Activated CD8-positive, alpha-beta memory T cell treated with anti-CD3 and anti-CD28 coated beads, Interleukin-2, amount 10 ng/mL, durations not matched to agents 7 days and 5 days (primary cell): Measurements from ENCODE around the gene ZNF410. TPM values are rescaled to one million over a fixed set of nuclear protein-coding genes. Genes with fewer than 3 reads are reported as not detected.
"Not testable (repeated sequence)": the region's sequence is repeated elsewhere in the genome, so short reads cannot be mapped to it uniquely, and the experiment has no call there.

Experiments
- ATAC-seq: fragments of 150-1000 bp; cut with Tn5 transposase; one replicate; pipeline ENCODE4 v1.10.0; 2021; ENCODE audit warnings: moderate library complexity
- CTCF ChIA-PET: fragments of 350-600 bp; sonication (Branson Sonifier 250); formaldehyde crosslinking; loops from one replicate; lab custom pipeline; 2021; ENCODE audit warnings: antibody characterized with exemption; lab: Charles Lee
- DNase-seq: peaks from one replicate; pipeline ENCODE4 v3.0.0-alpha.2; 2020
- H3K27ac Mint-ChIP-seq: one replicate; pipeline ENCODE4 v1.8.0; 2021; ENCODE audit warnings: mild to moderate bottlenecking, mixed read lengths
- H3K27me3 Mint-ChIP-seq: one replicate; pipeline ENCODE4 v1.8.0; 2021; ENCODE audit warnings: mixed read lengths
- H3K36me3 Mint-ChIP-seq: one replicate; pipeline ENCODE4 v1.8.0; 2021; ENCODE audit warnings: mild to moderate bottlenecking, mixed read lengths
- H3K4me1 Mint-ChIP-seq: one replicate; pipeline ENCODE4 v1.8.0; 2021; ENCODE audit warnings: mixed read lengths
- H3K4me3 Mint-ChIP-seq: one replicate; pipeline ENCODE4 v1.8.0; 2021; ENCODE audit warnings: mild to moderate bottlenecking, moderate library complexity, mixed read lengths
- H3K9me3 Mint-ChIP-seq: one replicate; pipeline ENCODE4 v1.8.0; 2022; ENCODE audit warnings: low read depth, mixed read lengths
- total RNA-seq, 2 experiments: library from RNA; stranded (reverse); gene quantifications; one replicate each; pipeline ENCODE4 v1.2.3, GENCODE V29; 2021

Gene ZNF410
- total RNA-seq, 2 experiments from 2014 or later = 55.1 to 58.1 TPM

DNA sequence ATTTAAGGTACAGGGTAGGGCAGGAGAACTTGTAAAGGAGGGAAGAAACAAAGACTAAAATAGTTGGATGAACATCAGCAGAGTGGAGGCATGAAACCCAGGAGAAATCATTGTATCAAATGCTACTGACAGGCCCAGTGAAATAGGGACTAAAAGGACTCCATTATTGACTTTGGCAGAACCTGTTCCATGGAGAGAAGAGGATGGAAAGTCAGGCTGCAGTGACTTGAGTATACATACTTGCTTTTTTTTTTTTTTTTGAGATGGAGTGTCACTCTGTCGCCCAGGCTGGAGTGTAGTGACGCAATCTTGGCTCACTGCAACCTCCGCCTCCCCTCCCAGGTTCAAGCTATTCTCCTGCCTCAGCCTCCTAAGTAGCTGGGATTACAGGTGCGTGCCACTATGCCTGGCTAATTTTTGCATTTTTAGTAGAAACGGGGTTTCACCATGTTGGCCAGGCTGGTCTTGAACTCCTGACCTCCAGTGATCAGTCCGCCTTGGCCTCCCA, 7.6 kb downstream of the ZNF410 start:
- DNase-seq, H3K4me3 Mint-ChIP-seq, ATAC-seq, H3K27me3 Mint-ChIP-seq, CTCF ChIA-PET, H3K27ac Mint-ChIP-seq, H3K9me3 Mint-ChIP-seq: not testable (repeated sequence)
- Mint-ChIP-seq H3K36me3 (peaks cover 40% of the 10 kb centered on the region), H3K4me1 (peaks cover 17% of the 10 kb centered on the region)

DNA sequence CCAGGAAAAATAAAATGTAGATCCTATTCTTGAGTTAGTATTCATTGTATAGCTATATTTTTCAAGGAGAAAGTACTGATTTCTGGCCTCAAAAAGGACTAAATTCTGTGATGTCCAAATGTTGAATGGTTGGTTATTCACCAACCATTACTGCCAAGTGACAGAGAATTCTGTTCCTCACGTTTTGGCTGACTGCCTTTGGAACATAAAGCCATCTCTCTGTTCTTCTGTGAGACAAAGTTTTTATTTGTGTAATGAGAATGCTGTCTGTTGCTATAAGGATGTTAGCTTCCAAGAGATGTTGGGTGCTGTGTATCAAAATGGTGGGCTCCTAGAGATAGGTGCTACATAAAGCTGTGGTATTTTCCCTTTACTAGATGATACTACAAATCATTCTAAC, 9.3 kb downstream of the ZNF410 start:
- no peaks in the 10 kb centered on the region for H3K9me3 Mint-ChIP-seq
- no peak overlapping the region for H3K27ac Mint-ChIP-seq
- no peaks in the 10 kb centered on the region for H3K27me3 Mint-ChIP-seq
- no peak for DNase-seq
- ATAC-seq = no peak
- no peak overlapping the region for H3K4me3 Mint-ChIP-seq
- H3K4me1 Mint-ChIP-seq = peaks cover 8% of the 10 kb centered on the region
- peaks cover 43% of the 10 kb centered on the region for H3K36me3 Mint-ChIP-seq
- CTCF ChIA-PET = no interaction called here

DNA sequence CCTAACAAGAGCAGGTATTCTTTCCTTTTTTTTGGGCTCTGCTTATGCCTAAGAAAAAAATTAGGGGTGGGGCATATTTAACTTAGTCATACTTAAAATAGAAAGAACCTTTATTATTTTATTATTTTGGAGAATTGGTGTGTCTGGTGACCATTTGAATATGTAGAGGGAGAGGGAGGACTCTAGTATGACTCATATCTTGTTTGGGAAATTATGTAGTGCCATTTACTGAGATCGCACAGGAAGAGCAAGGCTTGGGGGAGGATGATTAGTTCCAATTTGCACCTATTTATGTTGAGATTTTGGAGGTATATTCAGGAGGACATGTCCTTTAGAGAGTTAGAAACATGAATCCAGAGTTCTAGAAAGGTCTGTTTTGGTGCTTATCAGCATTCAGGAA, 9.9 kb downstream of the ZNF410 start:
- DNase-seq = no peak
- Mint-ChIP-seq H3K4me1 (peaks cover 6% of the 10 kb centered on the region), H3K36me3 (peaks cover 42% of the 10 kb centered on the region), H3K9me3 (no peaks in the 10 kb centered on the region), H3K27ac (peak overlapping the region; percentile 6), H3K4me3 (no peak overlapping the region), H3K27me3 (no peaks in the 10 kb centered on the region)
- no peak for ATAC-seq
- CTCF ChIA-PET = interaction anchor here (0.9 kb wide), 1 partner anchor 30 kb away, joined by 3 read pairs; no protein-coding TSS in a partner anchor

- H3K4me3 Mint-ChIP-seq = no peak overlapping the region
- CTCF ChIA-PET = no interaction called here
- ATAC-seq = no peak
- no peak overlapping the region for H3K27ac Mint-ChIP-seq
- DNase-seq = no peak
- no peaks in the 10 kb centered on the region for H3K27me3 Mint-ChIP-seq
- no peaks in the 10 kb centered on the region for H3K4me1 Mint-ChIP-seq
- H3K36me3 Mint-ChIP-seq = peaks cover 37% of the 10 kb centered on the region
- no peaks in the 10 kb centered on the region for H3K9me3 Mint-ChIP-seq
These were observed 16.4 kb downstream of the ZNF410 start for GRCh38 chr14:73903028-73903427.

DNA sequence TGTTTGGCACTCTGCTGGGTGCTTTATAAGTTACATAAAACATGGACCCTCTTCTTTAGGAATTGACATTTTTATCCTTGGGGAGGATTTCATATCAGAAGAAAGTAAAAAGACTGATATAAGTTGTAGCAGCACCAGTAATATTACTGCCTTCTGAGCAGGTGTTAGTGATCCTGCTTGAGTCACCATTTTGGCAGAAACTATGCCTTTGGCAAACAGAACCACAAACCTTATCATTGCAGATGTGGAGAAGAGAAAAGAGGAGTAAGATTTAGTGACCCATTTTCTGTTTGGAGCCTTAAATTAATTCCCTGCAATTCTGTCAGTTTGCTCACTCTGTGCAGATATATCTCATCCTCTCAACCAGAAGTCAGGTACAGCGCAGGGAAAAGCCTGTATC, 23.0 kb downstream of the ZNF410 start:
- no peak for DNase-seq
- ATAC-seq = no peak
- peak overlapping the region; percentile 8 for H3K27ac Mint-ChIP-seq
- H3K27me3 Mint-ChIP-seq = no peaks in the 10 kb centered on the region
- no peaks in the 10 kb centered on the region for H3K9me3 Mint-ChIP-seq
- peaks cover 67% of the 10 kb centered on the region for H3K36me3 Mint-ChIP-seq
- H3K4me3 Mint-ChIP-seq = no peak overlapping the region
- CTCF ChIA-PET = no interaction called here
- peaks cover 4% of the 10 kb centered on the region for H3K4me1 Mint-ChIP-seq

- peaks cover 61% of the 10 kb centered on the region for H3K36me3 Mint-ChIP-seq
- H3K27ac Mint-ChIP-seq = no peak overlapping the region
- H3K4me1 Mint-ChIP-seq = peaks cover 6% of the 10 kb centered on the region
- no peak for ATAC-seq
- DNase-seq = no peak
- CTCF ChIA-PET = interaction anchor here (0.9 kb wide), 1 partner anchor 57 kb away, joined by 3 read pairs; no protein-coding TSS in a partner anchor
- H3K27me3 Mint-ChIP-seq = no peaks in the 10 kb centered on the region
- no peak overlapping the region for H3K4me3 Mint-ChIP-seq
- no peaks in the 10 kb centered on the region for H3K9me3 Mint-ChIP-seq
These were observed 26.6 kb downstream of the ZNF410 start for GRCh38 chr14:73913256-73913655.

DNA sequence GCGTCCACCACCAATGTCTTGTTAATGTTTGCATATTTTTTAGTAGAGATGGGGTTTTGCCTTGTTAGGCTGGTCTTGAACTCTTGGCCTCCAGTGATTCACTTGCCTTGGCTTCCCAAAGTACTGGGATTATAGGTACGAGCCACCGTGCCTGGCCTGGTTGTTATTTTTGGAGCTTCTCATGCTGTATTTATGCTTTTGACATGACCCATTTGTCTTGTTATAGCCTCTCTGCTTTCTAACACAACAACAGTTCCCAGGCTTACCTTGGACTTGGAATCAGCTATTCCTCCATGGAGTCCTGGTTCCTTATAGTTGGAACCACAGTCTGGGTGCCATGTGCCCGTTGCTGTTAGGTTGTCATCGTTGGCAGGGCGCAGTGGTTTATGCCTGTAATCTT, 29.7 kb downstream of the ZNF410 start:
- DNase-seq = no peak

GRCh38 chr14:73919457-73919856, 32.8 kb downstream of the ZNF410 start:
- H3K36me3 Mint-ChIP-seq = peaks cover 40% of the 10 kb centered on the region
- ATAC-seq, DNase-seq, H3K4me1 Mint-ChIP-seq, H3K9me3 Mint-ChIP-seq, H3K4me3 Mint-ChIP-seq, CTCF ChIA-PET, H3K27ac Mint-ChIP-seq, H3K27me3 Mint-ChIP-seq: not testable (repeated sequence)

More for the DNA sequence above, 29.7 kb downstream of the ZNF410 start:
- ATAC-seq = no peak
- CTCF ChIA-PET = interaction anchor here (1.7 kb wide), 1 partner anchor 9 kb away, joined by 4 read pairs; no protein-coding TSS in a partner anchor
- Mint-ChIP-seq H3K4me3 (no peak overlapping the region), H3K27me3 (no peaks in the 10 kb centered on the region), H3K9me3 (no peaks in the 10 kb centered on the region), H3K36me3 (peaks cover 53% of the 10 kb centered on the region), H3K27ac (no peak overlapping the region), H3K4me1 (peaks cover 2% of the 10 kb centered on the region)

DNA sequence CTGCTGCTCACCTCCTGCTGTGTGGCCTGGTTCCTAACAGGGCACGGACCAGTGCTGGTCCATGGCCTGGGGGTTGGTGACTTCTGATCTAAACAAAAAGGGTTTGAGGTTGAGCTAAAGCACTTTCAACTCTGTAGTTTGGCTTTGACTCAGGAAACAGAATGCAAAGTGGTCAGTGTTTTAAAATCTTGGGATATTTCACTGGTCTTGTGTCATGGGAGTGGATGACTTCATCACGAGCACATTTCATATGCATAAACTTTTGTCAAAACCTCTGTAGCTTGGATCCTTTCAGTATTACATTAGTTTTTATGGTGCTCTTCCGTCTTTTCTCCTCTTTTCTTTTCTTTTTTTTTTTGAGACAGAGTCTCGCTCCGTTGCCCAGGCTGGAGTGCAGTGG, 37.7 kb downstream of the ZNF410 start:
- CTCF ChIA-PET = interaction anchor here (0.7 kb wide), 1 partner anchor 15 kb away, joined by 3 read pairs; no protein-coding TSS in a partner anchor
- no peaks in the 10 kb centered on the region for H3K27me3 Mint-ChIP-seq
- peak overlapping the region; percentile 25 for H3K27ac Mint-ChIP-seq
- ATAC-seq (no peak), DNase-seq (no peak)
- H3K36me3 Mint-ChIP-seq = peaks cover 52% of the 10 kb centered on the region
- no peaks in the 10 kb centered on the region for H3K9me3 Mint-ChIP-seq
- H3K4me3 Mint-ChIP-seq = no peak overlapping the region
- no peaks in the 10 kb centered on the region for H3K4me1 Mint-ChIP-seq

GRCh38 chr14:73935666-73936065, 49.0 kb downstream of the ZNF410 start:
- no peaks in the 10 kb centered on the region for H3K4me1 Mint-ChIP-seq
- CTCF ChIA-PET = interaction anchor here (0.7 to 1.6 kb wide), 2 partner anchors 11 to 68 kb away, joined by 3 to 5 read pairs; no protein-coding TSS in a partner anchor
- no peak overlapping the region for H3K4me3 Mint-ChIP-seq
- H3K27ac Mint-ChIP-seq = no peak overlapping the region
- H3K27me3 Mint-ChIP-seq = no peaks in the 10 kb centered on the region
- DNase-seq (no peak), ATAC-seq (no peak)
- H3K36me3 Mint-ChIP-seq = peaks cover 19% of the 10 kb centered on the region
- H3K9me3 Mint-ChIP-seq = no peaks in the 10 kb centered on the region

DNA sequence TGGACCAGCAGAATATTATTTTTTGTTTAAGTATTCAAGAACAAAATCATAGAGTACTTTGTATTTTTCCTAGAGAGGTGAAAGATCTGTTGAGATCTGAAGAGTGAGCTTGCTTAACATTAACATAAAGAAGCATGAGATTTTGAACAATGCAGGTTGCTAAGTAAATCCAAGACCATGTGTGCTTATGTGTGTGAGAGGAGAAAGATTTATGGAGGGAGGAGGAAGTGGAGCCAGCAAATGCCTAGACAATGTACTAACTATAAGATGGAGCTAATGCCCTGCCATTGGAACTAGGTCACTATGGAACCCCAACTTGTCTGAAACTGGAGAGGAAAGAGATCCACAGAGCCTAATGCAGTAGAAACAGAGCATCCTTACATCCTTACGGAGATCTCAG, 49.9 kb downstream of the ZNF410 start:
- no peak for ATAC-seq
- CTCF ChIA-PET = interaction anchor here (1.0 to 1.6 kb wide), 2 partner anchors 10 to 14 kb away, joined by 4 to 5 read pairs; partner anchors contain the start of genes COQ6 and FAM161B

GRCh38 chr14:73937012-73937411, 50.4 kb downstream of the ZNF410 start:
- Mint-ChIP-seq H3K4me1 (no peaks in the 10 kb centered on the region), H3K9me3 (no peaks in the 10 kb centered on the region), H3K4me3 (no peak overlapping the region), H3K27ac (no peak overlapping the region), H3K27me3 (no peaks in the 10 kb centered on the region), H3K36me3 (peaks cover 13% of the 10 kb centered on the region)
- DNase-seq (no peak), ATAC-seq (no peak)
- CTCF ChIA-PET = interaction anchor here (1.0 kb wide), 1 partner anchor 13 kb away, joined by 4 read pairs; the partner anchor contains the start of genes COQ6 and FAM161B

More for the DNA sequence above, 49.9 kb downstream of the ZNF410 start:
- Mint-ChIP-seq H3K27me3 (no peaks in the 10 kb centered on the region), H3K36me3 (peaks cover 15% of the 10 kb centered on the region), H3K9me3 (no peaks in the 10 kb centered on the region), H3K4me3 (no peak overlapping the region), H3K4me1 (no peaks in the 10 kb centered on the region), H3K27ac (no peak overlapping the region)
- no peak for DNase-seq

DNA sequence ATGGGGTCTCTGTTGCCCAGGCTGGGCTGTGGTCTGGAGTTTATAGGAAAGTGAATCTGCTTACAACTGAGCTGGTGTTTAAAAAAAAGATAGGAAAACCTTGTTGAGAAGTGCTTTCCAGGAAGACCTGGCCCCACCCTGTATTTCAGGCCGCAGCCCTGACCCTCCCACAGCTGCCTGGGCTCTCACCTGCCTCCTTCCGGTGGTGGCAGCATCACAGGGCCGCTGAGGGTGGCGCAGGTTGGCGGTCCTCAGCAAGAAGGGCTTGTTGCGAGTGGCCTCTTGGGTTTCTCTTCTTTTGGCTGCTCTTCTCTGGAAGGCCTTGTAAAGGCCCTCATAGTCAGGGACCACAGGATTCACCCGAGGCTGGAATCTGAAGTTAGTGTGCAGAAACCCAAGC, 55.5 kb downstream of the ZNF410 start:
- H3K36me3 Mint-ChIP-seq = no peaks in the 10 kb centered on the region
- peaks cover 7% of the 10 kb centered on the region for H3K4me1 Mint-ChIP-seq
- ATAC-seq (no peak), DNase-seq (no peak)
- no peaks in the 10 kb centered on the region for H3K9me3 Mint-ChIP-seq
- H3K27ac Mint-ChIP-seq = no peak overlapping the region
- H3K4me3 Mint-ChIP-seq = no peak overlapping the region
- no peaks in the 10 kb centered on the region for H3K27me3 Mint-ChIP-seq
- CTCF ChIA-PET = interaction anchor here (0.5 to 1.9 kb wide), 3 partner anchors 10 to 51 kb away, joined by 4 to 8 read pairs (median 5); no protein-coding TSS in a partner anchor

GRCh38 chr14:73943083-73943482, 56.4 kb downstream of the ZNF410 start:
- Mint-ChIP-seq H3K36me3 (no peaks in the 10 kb centered on the region), H3K27ac (peak overlapping the region; percentile 26), H3K27me3 (no peaks in the 10 kb centered on the region), H3K4me3 (no peak overlapping the region), H3K4me1 (peaks cover 8% of the 10 kb centered on the region), H3K9me3 (no peaks in the 10 kb centered on the region)
- no peak for ATAC-seq
- no peak for DNase-seq
- CTCF ChIA-PET = interaction anchor here (1.3 to 1.9 kb wide), 2 partner anchors 9 to 11 kb away, joined by 4 to 8 read pairs; no protein-coding TSS in a partner anchor
